NCI-H1105 treated with DMSO at 0.1 percent for 48 hours (cell line): ENCODE data around the gene PLAAT2.
"Not testable (repeated sequence)": the region's sequence is repeated elsewhere in the genome, so short reads cannot be mapped to it uniquely, and the experiment has no call there.

Source experiments
- DNase-seq: peaks from one replicate; lab custom pipeline; 2025; lab: John Stamatoyannopoulos, UW

The PLAAT2 gene

GRCh38 chr11:63549411-63549810 lies 13.8 kb downstream of the PLAAT2 start:
- DNase-seq: no peak

- no peak for DNase-seq
These were observed 15.0 kb downstream of the PLAAT2 start for GRCh38 chr11:63548178-63548577.

DNA sequence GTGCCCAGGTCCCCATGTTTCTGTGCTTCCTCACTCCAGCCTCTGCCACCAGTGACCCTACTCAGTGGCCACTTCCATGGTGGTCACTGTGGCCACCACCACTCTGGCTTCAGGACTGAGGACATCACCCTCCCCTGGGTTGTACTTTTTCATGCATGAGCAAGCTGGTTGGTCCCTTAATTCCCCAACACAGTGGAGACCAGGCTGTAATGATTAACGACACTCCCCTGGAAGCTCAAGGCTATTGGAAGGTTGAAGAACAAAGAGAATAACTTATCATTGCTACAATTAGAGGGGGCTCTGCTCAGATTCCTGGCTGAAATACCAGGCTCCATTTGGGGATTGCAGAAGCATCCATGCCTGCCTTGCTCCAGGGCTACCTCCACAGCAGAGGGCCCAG lies 16.1 kb downstream of the PLAAT2 start:
- no peak for DNase-seq

- no peak for DNase-seq
These were observed 19.5 kb downstream of the PLAAT2 start for GRCh38 chr11:63543711-63544110.

- DNase-seq: not testable (repeated sequence)
These were observed 20.7 kb downstream of the PLAAT2 start for GRCh38 chr11:63542506-63542905.

GRCh38 chr11:63537293-63538101 lies 25.7 kb downstream of the PLAAT2 start:
- DNase-seq: no peak

GRCh38 chr11:63536669-63537292 lies 26.4 kb downstream of the PLAAT2 start, which contains the start of gene PLAAT4:
PLAAT4 (plus strand) TSS chr11:63536808; CDS start chr11:63536869, 61 bp downstream.
- no peak for DNase-seq

DNA sequence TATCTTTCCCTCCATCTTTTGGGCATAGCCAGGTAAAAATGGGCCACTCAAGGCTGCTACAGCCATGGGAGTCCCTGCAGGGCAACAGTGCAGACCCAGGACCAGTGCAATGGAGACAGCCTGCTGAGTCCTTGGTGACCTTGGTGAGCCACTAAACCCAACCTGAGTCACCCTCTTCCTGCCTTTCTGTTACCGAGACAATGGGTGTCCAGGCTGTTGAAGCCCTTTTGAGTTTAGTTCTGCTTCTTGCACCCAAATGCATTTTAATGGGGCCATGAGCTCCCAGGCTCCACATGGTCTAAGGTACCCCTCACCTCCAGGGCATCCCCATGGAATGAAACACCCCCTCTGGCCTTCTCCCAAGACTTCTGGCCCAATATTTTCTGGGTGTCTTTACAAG lies 27.4 kb downstream of the PLAAT2 start:
- no peak for DNase-seq

GRCh38 chr11:63534895-63535461 lies 28.2 kb downstream of the PLAAT2 start:
- DNase-seq: no peak

DNA sequence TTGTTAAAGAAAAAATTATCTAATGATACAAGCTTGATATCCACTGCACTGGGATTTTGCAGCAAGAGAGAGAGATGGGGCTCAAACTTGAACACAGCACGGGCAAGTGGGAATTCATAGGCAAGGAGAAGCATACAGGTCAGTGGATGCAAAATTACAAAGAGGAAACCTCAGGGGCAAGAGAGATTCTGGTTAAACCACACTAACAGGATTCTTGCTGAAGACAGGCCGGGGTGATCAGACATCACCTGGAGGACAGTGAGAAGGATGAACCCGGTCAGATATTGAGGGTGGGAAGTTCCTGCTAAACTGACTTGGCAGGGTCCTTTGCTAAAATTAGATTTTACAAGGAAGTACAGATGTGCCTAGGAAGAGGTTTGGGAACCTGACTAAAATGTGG lies 29.1 kb downstream of the PLAAT2 start:
- no peak for DNase-seq

GRCh38 chr11:63532799-63533475 lies 30.2 kb downstream of the PLAAT2 start:
- DNase-seq: no peak

DNA sequence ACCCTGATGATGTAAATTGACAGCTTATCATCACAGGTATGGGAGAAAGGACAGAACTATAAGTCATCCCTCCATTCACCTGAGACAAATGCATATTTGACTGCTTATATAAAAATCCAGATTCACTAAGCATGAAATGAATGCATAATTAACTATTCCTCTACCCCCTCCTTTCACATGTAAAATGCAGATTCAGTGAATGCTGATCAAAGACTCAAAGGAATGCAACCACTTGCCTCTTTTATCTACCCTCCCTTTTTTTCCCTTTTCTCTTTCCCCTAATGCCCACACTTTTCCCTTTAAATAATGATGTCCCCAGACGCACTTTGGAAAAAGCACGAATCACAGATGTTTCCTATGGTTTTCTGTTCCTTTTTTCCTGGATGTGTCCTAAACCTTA lies 31.1 kb downstream of the PLAAT2 start:
- DNase-seq: no peak

DNA sequence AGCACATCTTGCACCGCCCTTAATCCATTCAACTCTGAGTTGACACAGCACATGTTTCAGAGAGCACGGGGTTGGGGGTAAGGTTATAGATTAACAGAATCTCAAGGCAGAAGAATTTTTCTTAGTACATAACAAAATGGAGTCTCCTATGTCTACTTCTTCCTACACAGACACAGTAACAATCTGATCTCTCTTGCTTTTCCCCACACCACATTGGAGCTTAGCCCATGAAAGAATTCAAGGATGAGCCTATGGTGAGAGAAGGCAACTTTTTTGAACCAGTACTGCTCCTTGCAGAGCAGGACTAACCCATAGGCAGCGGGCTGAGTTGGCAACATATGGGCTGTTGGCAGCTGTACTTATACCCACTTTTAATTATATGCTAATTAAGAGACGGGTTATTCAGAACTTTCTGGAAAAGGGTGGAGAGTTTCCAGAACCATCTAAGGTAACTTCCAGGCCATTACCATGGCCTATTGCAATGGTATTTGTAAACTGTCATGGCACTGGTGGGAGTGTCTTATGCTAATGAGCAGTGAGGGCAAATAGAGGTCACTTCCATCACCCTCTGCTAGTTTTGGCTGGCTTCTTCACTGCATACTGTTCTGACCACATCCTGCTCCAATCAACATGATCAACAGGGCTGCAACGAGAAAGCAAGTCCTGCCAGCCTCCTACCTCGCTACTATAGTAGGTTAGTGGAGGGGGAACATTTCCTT lies 31.9 kb downstream of the PLAAT2 start:
- DNase-seq: not testable (repeated sequence)

- DNase-seq: no peak
These were observed 33.2 kb downstream of the PLAAT2 start for GRCh38 chr11:63530021-63530420.

- not testable (repeated sequence) for DNase-seq
These were observed 33.8 kb downstream of the PLAAT2 start for GRCh38 chr11:63529373-63529772.

DNA sequence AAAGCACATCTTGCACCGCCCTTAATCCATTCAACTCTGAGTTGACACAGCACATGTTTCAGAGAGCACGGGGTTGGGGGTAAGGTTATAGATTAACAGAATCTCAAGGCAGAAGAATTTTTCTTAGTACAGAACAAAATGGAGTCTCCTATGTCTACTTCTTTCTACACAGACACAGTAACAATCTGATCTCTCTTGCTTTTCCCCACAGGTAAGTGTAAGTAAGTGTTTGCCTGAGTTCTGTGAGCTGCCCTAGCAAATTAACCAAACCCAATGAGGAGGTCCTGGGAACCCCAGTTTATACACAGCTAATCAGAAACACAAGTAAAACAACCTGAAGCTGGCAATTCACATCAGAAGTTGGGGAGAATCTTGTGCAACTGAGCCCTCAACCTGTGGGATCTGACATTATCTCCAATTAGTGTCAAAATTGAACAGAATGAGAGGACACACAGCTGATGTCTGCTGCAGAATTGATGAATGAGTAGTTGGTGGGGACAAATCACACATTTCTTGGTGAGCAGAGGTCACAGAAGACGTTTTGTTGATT lies 34.4 kb downstream of the PLAAT2 start:
- not testable (repeated sequence) for DNase-seq

GRCh38 chr11:63528156-63528555 lies 35.0 kb downstream of the PLAAT2 start:
- DNase-seq: not testable (repeated sequence)

GRCh38 chr11:63527667-63528066 lies 35.5 kb downstream of the PLAAT2 start:
- DNase-seq: no peak

DNA sequence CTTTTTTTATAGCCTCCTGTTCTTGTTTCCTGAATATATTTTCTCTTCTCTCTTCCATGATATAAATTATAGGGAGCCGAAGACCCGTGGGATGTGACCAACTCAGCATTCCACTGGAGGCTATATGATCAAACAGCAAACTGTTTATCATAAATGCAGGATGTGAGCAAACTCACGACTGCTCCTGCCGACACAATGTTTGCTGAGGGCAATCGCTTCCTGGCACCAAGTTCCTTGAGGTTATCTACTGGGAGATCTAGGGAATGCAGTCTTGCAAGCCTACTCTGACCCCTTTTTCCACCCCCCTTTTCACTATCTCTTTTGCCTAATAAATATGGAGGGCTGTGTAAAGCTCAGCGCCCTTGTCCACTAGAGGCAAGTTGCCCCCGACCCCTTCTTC lies 40.0 kb downstream of the PLAAT2 start:
- DNase-seq: no peak

- no peak for DNase-seq
These were observed 41.3 kb downstream of the PLAAT2 start for GRCh38 chr11:63521896-63522295.

- no peak for DNase-seq
These were observed 42.5 kb downstream of the PLAAT2 start for GRCh38 chr11:63520606-63521170.
